ENCODE data around the gene IGFBP6. TPM values are rescaled to one million over a fixed set of nuclear protein-coding genes. Genes with fewer than 3 reads are reported as not detected.

The IGFBP6 gene, protein sequence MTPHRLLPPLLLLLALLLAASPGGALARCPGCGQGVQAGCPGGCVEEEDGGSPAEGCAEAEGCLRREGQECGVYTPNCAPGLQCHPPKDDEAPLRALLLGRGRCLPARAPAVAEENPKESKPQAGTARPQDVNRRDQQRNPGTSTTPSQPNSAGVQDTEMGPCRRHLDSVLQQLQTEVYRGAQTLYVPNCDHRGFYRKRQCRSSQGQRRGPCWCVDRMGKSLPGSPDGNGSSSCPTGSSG
- total RNA-seq: 195 TPM
- long read RNA-seq, transcript IGFBP6-201 (4 exons, 1,169 nt): major isoform, 102 of 103 reads
- long read RNA-seq, partial matches to known transcripts: 0 of 103 reads
- long read RNA-seq, other reads (novel, unspliced or antisense): 0 of 103 reads

DNA sequence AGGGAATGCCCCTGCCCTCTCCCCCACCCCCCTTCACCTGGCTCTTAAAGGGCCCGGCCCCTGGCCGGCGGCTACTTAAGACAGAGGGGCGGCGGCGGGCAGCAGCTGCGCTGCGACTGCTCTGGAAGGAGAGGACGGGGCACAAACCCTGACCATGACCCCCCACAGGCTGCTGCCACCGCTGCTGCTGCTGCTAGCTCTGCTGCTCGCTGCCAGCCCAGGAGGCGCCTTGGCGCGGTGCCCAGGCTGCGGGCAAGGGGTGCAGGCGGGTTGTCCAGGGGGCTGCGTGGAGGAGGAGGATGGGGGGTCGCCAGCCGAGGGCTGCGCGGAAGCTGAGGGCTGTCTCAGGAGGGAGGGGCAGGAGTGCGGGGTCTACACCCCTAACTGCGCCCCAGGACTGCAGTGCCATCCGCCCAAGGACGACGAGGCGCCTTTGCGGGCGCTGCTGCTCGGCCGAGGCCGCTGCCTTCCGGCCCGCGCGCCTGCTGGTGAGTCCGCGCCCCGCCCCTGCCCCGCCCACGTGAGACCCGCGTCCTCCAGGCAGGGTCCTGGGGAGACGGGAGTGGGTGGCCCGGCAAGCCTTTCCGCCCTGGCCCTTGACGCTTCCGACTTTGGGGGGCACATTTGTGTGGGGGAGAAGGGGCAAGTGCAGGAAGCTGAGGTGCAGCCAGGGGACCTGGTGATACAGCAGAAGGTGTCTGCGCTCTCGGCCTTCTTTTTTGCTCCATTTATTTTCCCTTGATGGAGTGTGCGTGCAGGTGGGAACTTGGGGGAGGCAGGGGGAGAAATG, at the start of gene IGFBP6:
Gene IGFBP6, plus strand, starts transcription at position 104 of the 790 bp plus-strand sequence. Its CDS starts 51 bp downstream, at position 155.
- peak; percentile 91 for DNase-seq (ENCODE audit: low spot score)

DNA sequence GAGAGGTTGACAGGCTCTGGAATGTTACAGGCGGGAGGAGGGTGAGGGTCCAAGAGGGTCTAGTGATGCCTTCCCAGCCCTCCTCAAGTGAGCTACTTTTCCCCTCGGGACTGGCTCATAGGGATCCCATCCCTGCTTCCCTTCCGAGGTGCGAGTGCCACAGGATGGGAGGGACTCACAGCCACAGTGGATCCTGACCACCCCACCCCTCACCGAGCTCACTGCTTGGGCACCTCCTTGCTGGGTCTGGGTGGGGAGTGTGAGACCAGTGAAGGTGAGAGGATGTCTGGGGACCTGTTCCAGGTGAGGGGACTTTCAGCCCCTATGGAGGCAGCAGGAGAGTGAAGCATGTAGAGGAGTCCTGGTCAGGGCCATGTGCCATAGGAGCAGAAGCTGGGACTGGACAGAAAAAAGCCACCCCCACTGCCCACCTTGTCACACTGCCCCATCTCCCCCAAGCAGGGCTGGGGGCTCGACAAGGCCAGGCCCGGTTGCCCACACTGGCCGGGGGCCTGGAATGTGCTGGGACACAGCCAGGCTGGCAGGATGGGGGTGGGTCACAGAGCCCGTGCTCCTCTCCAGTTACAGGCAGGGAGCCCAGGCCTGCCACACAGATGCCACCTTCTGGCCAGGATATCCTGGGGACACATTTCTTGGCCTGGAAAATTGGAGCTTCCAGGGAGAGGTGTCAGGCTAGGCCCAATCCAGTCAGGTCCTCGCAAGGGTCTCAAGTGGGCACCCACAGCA, 49.3 kb upstream of the IGFBP6 start:
- no peak for DNase-seq (ENCODE audit: low spot score)

DNA sequence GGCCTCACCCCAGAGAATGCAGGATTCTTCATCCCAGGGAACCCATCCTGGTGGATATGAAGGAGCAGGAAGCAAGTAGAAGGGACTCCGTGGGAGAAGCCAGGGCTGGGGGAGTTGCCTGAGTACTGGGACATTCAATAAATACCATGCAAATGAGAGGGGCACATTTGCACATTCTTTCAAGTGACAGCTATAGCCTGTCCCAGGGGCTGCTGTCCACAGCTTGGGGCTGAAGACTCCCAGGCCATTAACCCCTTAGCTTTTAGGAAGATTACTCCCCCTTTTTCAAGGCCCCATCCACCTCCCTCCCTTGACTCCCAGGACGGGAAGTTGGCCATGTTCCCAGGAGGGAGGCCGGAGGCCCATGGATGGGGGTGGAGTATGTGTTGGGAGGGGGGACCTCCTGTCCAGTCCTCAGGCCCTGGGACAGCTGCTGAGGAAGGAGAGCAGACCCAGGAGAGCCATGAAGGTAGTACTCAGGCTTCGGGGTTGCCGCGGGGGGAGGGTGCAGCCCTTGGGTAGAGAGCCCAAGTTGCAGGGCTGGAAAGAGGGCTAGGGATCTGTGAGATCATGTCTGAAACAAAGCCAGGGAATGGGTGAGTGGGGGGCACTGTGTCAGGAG, 48.6 kb upstream of the IGFBP6 start:
- DNase-seq (ENCODE audit: low spot score): no peak

DNA sequence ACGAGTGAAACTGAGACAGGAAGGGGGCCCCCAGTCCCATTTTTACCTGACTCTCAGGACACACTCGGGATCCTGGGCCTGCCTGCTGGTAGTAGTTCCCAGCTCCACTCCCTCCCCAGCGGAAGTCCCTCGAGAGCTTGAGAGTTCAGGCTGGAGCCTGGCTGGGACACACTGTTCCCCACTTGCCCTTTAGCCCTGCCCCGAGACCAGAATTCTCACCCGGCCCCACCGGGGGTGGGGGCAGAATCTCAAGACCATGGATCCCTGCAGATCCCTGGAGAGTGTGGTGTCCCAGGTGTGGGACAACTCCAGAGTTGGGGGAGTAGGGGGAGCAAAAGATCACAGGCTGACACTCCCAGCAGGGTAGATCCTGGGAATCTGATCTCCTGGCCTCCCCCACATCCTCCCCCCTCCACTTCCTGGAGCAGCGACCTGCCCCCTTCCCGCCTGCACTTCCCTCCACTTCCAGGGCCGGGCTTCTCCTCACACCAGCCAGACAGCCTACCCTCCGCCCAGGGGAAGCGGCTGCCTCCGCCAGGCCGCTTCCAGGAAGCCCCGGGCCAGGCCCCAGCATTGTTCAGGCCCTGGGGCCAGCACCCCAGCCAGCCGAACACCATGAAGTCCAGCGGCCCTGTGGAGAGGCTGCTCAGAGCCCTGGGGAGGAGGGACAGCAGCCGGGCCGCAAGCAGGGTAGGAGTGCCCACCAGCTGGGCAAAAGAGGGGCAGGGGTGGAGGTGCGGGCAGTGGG, 47.7 kb upstream of the IGFBP6 start, which contains the start of gene TNS2:
Gene TNS2, plus strand, starts transcription at position 495 of the 748 bp plus-strand sequence. Its CDS starts 121 bp downstream, at position 616.
- DNase-seq (ENCODE audit: low spot score): no peak

DNA sequence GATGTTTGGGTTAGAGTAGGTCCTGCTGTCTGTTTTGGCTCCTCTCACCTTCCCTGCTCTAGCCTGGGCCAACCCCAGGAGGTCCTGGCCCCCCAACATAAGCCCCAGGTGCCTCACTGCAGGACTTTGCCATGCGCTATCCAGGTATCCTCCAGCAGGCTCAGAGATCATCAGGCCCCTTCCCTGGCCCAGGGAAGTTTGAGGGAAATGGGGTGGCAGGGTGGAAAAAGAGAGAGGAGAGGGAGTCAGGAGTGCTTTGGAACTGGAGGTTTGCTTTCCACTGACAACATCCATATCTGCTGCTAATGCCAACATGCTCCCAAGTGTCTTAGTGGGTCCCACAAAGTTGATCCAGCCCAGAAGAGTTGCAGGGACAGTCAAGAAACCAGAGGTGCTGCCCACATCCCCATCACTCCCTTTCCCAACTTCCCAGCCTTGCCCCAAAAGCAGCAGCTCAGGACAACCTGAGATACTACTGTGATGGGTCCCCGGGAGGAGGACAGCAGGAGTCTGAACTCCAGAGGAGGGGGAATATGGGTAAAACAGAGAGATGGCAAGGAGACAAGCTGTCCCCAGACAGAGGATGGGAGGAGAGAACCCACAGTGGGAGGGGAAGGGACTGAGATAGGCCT, 46.9 kb upstream of the IGFBP6 start:
- no peak for DNase-seq (ENCODE audit: low spot score)

DNA sequence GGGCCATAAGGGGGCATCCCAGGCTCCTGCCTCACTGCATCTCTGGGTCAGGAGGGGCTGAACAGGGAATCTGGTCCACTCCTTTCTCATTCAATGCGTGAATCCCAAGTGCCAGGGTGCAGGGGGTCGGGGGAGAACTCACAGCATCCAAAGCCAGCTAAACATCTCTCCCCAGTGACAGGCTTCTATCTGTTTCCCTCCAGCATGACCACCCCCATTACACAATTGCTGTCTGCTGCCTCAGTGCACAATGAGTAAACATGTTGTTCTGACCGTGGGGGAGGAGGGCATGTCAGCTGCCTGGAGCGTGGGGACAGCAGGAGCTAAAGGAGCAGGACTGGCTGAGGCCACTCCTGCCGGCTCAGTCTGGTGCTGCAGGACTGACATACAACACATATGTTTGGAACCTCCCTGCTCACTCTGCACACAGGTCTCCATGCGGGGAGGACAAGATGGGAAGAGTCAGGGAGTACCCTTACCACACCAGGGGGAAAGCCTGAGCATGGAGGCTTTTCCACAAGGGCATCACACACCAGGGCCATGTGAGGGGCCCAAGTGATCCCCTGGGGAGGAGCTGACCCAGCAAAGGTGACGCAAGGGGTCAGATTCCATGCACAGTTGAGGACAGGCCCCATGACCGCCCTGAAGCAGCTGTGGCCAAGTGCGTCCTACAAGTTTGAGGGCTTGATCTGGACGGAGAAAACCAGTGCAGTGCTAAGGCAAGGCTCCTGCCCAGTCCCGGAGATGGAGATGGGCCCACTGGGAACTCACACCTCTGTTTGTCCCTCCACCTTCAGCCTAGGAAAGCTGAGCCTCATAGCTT, 46.2 kb upstream of the IGFBP6 start:
- DNase-seq (ENCODE audit: low spot score): peak; percentile 90

DNA sequence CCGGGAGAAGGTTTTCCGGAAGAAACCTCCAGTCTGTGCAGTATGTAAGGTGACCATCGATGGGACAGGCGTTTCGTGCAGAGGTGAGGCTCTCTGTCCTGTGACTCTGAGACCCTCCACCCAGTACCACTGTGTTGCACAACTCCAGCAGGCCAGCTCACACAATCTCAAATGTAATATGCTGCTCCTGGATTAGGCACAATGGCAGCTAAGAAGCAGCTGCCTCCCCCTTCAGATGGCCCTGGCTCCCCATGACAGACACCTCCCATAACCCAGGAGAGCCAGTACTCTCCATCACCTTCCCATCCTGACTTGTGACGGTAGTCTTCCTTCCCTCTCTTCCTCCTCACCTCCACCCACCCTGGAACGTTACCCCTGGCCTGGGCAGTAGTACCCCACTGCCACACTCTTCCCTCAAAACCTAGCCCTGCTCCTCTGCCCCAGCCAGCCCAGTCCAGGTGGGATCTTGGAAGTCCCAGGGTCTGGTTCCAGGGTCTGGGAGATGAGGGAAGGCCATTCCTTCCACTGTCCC, 45.5 kb upstream of the IGFBP6 start:
- DNase-seq (ENCODE audit: low spot score): peak; percentile 73

DNA sequence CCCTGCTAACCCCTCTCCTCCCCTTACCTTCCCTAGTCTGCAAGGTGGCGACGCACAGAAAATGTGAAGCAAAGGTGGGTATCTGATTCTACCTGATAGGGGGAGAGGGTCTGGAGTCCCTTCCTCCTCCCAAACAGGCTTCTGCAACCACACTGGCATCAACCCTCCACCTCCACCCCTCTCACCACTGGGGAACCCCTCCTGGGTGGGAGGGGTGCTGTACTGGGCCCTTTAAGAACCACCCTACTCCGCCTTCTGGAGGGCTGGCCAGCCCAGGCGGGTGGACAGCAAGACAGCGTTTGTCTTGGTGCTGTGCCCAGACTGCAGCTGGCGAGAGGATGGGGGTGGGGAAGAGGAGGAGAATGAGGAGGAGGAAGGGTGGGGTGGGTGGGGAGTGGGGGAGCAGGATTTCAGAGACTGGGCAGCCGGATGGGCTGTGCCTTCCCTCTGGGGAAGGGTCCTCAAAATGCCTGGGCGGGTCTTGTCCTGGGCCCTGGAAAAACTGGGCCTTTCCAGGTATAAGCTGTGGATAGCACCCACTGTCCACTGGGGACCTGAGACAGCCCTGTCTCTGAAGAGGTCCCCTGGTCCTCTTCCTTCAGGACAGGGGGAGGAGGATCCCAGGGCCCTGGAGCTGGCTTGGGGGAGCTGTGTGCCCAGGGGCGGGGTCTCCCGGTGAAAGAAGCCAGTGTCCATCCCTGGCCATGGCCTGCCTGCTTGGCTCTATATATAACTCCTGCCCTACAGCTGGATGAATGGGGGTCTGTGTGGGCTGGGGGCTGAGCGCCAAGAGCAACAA, 44.8 kb upstream of the IGFBP6 start:
- DNase-seq (ENCODE audit: low spot score): peak; percentile 92

DNA sequence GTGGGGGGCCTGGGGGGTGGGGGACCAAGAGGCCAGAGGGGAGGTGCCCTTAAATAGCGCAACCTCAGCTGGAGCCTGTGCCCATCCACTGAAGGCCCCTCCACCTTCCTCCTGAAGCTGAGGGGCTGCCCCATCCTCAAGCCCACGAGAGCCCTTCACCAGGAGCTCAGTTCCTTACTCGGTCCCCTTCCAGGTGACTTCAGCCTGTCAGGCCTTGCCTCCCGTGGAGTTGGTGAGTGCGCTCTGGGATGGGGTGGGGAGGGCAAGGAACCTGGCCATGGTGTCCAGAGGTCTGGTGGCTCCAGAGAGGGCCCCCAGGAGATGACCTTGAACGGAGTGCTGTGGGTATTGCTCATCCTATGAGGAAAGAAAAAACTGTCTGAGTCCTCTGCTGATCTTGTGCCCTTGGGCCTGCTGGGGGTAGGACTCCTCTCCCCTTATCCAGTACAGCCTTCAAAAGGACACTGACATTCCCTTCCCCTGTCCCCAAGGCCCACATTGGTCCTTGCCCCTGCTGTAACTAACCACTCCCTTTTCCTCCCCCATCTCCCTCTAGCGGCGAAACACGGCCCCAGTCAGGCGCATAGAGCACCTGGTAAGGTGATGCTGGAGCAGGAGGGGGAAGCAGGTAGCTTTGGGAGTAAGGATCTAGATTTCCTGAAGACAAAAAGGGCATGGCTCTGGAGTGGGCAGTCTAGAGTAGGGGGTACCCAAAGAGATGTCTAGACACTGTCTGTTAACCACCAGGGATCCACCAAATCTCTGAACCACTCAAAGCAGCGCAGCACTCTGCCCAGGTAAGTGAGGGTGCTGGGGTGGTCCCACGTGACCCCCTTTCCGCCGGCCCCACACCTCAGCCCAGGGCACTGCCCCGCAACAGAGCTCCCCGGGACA, 44.0 kb upstream of the IGFBP6 start:
- DNase-seq (ENCODE audit: low spot score): peak; percentile 89

DNA sequence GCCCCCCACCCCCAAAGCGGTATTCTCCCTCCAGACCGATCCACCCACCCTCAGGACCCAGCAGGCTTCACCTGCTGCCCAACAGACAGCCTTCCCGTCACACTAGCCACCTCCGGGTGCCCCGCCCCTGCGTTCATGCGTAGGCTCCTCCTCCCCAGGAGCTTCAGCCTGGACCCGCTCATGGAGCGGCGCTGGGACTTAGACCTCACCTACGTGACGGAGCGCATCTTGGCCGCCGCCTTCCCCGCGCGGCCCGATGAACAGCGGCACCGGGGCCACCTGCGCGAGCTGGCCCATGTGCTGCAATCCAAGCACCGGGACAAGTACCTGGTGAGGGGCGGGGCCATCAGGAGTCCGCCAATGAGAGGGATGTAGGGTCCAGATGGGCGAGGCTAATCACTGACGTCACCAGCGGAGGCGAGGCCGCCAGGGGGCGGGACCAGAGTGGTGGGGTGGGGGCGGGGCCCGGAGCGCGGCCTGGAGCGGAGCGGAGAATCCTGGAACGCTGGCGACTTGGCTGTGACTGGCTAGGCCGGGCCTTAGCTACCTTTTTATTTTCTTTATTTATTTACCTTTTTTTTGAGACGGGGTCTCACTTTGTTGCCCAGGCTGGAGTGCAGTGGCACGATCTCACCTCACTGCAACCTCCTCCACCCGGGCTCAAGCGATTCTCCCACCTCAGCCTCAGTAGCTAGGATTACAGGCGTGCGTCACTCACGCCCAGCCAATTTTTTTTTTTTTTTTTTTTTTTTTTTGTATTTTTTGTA, 43.2 kb upstream of the IGFBP6 start:
- DNase-seq (ENCODE audit: low spot score): peak; percentile 97

DNA sequence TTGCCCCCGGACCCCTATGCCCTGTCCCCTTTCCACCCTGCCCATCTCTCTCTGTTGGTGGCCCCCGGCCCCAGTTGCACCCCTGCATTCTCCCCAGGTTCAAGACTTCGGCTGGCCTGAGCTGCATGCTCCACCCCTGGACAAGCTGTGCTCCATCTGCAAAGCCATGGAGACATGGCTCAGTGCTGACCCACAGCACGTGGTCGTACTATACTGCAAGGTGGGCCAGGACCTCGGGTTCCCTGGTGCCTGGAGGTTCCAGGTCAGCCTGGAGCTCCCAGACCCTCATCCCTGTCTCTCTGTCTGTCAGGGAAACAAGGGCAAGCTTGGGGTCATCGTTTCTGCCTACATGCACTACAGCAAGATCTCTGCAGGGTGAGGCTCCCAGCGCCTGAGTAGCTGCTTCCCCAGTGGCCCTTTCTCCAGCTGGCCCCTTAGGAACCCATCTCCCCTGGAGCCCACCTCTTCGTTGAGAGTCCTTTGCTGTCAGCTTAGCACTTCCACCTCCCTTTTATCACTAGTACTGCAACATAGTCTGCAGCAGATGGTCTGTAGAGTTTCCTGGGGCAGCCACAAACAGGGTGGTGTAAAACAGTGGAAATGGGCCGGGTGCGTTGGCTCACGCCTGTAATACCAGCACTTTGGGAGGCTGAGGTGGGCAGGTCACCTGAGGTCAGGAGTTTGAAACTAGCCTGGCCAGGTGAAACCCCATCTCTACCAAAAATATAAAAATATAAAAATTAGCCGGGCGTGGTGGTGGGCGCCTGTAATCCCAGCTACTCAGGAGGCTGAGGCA, 41.8 kb upstream of the IGFBP6 start:
- peak; percentile 65 for DNase-seq (ENCODE audit: low spot score)

DNA sequence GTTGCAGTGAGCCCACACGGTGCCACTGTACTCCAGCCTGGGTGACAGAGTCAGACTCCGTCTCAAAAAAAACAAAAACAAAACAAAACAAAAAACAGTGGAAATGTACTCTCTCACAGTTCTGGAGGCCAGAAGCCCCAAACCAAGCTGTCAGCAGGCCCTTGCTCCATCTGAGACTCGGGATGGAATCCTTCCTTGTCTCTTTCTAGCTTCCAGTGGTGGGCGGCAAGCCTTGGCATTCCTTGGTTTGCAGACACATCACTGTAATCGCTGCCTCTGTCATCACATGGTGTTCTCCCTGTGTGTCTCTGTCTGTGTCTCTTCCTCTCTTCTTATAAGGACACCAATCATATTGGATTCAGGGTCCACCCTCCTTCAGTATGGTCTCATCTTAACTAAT, 41.2 kb upstream of the IGFBP6 start:
- no peak for DNase-seq (ENCODE audit: low spot score)

DNA sequence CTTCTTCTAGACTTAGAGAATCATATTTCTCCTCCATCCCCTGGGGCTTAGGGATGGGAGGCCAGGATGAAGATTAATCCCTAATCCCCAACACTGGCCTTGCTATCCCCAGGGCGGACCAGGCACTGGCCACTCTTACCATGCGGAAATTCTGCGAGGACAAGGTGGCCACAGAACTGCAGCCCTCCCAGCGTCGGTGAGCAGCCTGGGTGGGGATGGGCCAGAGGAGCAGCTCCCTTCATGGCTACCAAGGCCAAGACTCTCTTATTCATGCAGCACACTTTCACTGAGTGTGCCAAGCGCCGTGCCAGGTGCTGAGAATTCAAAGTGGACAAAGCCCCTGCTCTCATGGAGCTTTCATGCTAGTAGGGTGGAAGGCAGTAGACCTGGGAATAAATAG, 40.6 kb upstream of the IGFBP6 start:
- DNase-seq (ENCODE audit: low spot score): peak; percentile 87

DNA sequence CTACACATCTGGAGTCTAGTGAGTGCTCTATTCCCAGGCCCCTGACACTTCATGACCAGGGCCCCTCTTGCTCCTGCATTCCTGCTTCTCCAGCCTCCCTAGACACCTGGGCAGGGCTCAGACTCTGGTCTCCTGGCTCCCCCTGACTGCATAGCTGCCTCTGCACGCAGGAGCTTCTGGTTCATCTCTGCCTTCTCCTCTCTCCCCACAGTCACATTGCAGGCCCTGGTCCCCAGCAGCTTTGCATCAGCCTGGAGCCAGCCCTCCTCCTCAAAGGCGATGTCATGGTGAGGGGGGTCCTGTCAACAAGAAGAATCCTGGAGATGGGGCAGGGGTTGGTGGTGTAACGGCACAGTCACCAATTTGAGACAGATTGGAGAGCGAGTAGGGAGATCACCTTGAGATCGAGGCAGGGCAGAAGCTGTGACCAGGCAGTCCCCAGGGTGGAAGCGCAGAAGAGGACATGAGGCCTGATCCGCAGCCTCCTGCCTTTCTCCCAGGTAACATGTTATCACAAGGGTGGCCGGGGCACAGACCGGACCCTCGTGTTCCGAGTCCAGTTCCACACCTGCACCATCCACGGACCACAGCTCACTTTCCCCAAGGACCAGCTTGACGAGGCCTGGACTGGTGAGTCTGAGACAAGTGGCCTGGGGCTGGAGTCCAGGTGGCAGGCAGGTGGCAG, 39.5 kb upstream of the IGFBP6 start:
- peak; percentile 85 for DNase-seq (ENCODE audit: low spot score)
